ENCODE data around the gene DGKG. TPM values are rescaled to one million over a fixed set of nuclear protein-coding genes. Genes with fewer than 3 reads are reported as not detected.

The DGKG gene
- polyA plus RNA-seq, 1 of the 3 experiments (the other 2 are of a cell fraction) = 0.12 TPM

DNA sequence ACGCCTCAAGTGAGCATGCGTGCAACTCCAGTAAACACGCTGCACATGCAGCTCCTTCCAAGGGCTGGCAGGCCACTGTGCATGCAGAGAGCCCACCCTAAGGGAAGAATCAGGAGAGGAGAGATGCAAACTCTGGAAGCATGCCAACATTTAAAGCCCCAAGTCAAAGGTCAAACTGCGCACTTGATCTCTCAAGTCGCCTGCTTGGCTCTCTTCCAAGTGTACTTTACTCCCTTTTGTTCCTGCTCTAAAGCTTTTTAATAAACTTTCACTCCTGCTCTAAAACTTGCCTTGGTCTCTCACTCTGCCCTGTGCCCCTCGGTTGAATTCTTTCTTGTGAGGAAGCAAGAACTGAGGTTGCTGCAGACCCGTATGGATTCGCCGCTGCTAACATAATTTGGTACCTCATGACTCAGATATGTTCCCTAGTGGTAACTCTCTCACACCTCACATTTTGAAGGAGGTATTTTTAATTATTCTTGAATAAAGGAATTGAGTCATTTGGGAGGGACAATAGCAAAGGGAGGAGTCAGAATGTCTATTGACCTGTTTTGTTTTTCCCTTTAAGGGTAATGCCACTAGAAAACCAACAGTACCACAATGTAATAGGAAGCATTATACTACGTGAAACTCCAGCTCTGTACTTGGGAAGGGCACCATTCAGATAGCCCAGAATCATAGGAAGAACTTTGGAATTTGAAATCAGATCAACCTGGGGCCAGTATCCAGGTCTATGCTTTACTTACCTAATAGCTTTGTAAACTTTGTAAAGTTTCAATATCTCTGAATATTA is 19.6 kb upstream of the DGKG start:
- no peak overlapping the region for H3K4me2 ChIP-seq
- H3K4me3 ChIP-seq (ENCODE audit: low read depth in 2 of 2, low read length in 1 of 2) = no peak overlapping the region
- no peaks in the 10 kb centered on the region; a peak in 1 of 4 replicates for H3K4me1 ChIP-seq (ENCODE audit: control insufficient read depth in 1 of 2, insufficient read depth in 2 of 2, low read depth in 1 of 2, low read length in 1 of 2)
- no peaks in the 10 kb centered on the region for H3K9me3 ChIP-seq
- no peak for DNase-seq
- no peaks in the 10 kb centered on the region for H3K27me3 ChIP-seq (ENCODE audit: insufficient read depth)
- TF ChIP-seq MXI1 (IDR thresholded peaks at IDR 0.05; ENCODE audit: low read depth, low read length) = no peak
- TF ChIP-seq SIN3A (IDR thresholded peaks at IDR 0.05; ENCODE audit: borderline replicate concordance, low read depth, low read length) = no peak
- no peak for TF ChIP-seq EP300 (IDR thresholded peaks at IDR 0.05; ENCODE audit: borderline replicate concordance in 1 of 2, low read depth in 1 of 2, low read length in 1 of 2)
- no peak for TF ChIP-seq GATA2 (CRISPR knock-in tag; IDR thresholded peaks at IDR 0.05)
- TF ChIP-seq, protein P1, sequence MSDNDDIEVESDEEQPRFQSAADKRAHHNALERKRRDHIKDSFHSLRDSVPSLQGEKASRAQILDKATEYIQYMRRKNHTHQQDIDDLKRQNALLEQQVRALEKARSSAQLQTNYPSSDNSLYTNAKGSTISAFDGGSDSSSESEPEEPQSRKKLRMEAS (IDR thresholded peaks at IDR 0.05; ENCODE audit: low read depth) = no peak
- TF ChIP-seq REST (IDR thresholded peaks at IDR 0.05; ENCODE audit: low read depth, low read length) = no peak
- no peak for TF ChIP-seq TCF12 (IDR thresholded peaks at IDR 0.05)
- no peak for TF ChIP-seq IRF3 (IDR thresholded peaks at IDR 0.05; ENCODE audit: low read depth, low read length)
- no peak for TF ChIP-seq FOXJ3 (CRISPR knock-in tag; IDR thresholded peaks at IDR 0.05)
- no peak for TF ChIP-seq RAD21 (IDR thresholded peaks at IDR 0.05; ENCODE audit: low read length)
- TF ChIP-seq ELF1 (IDR thresholded peaks at IDR 0.05) = no peak
- TF ChIP-seq NFIC (IDR thresholded peaks at IDR 0.05; ENCODE audit: borderline replicate concordance) = no peak
- no peak for TF ChIP-seq RCOR1 (IDR thresholded peaks at IDR 0.05; ENCODE audit: low read length)
- no peak for TF ChIP-seq CHD2 (IDR thresholded peaks at IDR 0.05; ENCODE audit: low read length, partially characterized antibody)
- no peak for TF ChIP-seq FOXM1 (IDR thresholded peaks at IDR 0.05; ENCODE audit: low read depth)
- TF ChIP-seq, protein P2, sequence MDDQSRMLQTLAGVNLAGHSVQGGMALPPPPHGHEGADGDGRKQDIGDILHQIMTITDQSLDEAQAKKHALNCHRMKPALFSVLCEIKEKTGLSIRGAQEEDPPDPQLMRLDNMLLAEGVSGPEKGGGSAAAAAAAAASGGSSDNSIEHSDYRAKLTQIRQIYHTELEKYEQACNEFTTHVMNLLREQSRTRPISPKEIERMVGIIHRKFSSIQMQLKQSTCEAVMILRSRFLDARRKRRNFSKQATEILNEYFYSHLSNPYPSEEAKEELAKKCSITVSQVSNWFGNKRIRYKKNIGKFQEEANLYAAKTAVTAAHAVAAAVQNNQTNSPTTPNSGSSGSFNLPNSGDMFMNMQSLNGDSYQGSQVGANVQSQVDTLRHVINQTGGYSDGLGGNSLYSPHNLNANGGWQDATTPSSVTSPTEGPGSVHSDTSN (IDR thresholded peaks at IDR 0.05) = no peak
- H2AFZ ChIP-seq (ENCODE audit: low read depth) = no peak overlapping the region
- H3K79me2 ChIP-seq (ENCODE audit: insufficient read depth) = no peaks in the 10 kb centered on the region
- H3K9ac ChIP-seq = no peak overlapping the region
- no peaks in the 10 kb centered on the region for H3F3A ChIP-seq (replicated peaks; ENCODE audit: insufficient read depth)
- ChIA-PET POLR2A (no interaction called here), CTCF (interaction anchor here (1.4 kb wide), 1 partner anchor 29 kb away, joined by 4 read pairs; no protein-coding TSS in a partner anchor)
- no peaks in the 10 kb centered on the region for H3K36me3 ChIP-seq (replicated peaks in 1 of 2; ENCODE audit: control insufficient read depth in 1 of 2, insufficient read depth in 2 of 2, low read length in 1 of 2)
- H3K27ac ChIP-seq (ENCODE audit: low read depth in 2 of 2, low read length in 1 of 2) = no peak overlapping the region
- H4K20me1 ChIP-seq (ENCODE audit: insufficient read depth) = no peaks in the 10 kb centered on the region
- 70% methylated on average over 10 of the region's 10 CpGs for WGBS (ENCODE audit: low lambda C conversion rate)
- H3K9me2 ChIP-seq = no peaks in the 10 kb centered on the region
